GM21786 (cell line): Measurements from ENCODE around the gene FBXL16.
"Not testable (repeated sequence)": the region's sequence is repeated elsewhere in the genome, so short reads cannot be mapped to it uniquely, and the experiment has no call there.

Source experiments
- ATAC-seq: cut with Tn5 transposase; IDR thresholded peaks from one replicate; pipeline ENCODE4 v1.9.1; 2021; ENCODE audit not compliant: unreplicated experiment

FBXL16 gene

GRCh38 chr16:693766-694165, 11.8 kb downstream of the FBXL16 start:
- ATAC-seq, result no peak

DNA sequence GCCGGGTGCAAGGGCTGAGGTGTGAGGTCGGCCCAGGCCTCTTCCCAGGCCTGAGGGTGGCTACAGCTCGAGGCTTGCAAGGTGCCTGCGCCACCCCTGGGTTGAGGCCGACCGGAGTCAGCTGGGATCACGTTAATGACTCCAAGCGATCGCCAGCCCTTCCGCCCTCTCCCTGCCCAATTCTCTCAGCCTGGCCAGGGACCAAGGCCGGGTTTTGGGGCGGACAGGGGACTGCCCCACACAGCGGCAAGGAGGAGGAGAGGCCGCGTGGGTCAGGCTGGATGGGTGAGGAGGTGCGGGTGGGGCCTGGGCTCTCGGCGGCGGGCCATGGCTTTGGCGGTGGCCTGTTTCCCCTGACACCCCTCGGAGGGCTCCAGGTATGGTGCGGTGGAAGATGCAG, 12.2 kb downstream of the FBXL16 start:
- no peak for ATAC-seq

- ATAC-seq, result no peak
Measured at GRCh38 chr16:692356-693108, 13.1 kb downstream of the FBXL16 start.

DNA sequence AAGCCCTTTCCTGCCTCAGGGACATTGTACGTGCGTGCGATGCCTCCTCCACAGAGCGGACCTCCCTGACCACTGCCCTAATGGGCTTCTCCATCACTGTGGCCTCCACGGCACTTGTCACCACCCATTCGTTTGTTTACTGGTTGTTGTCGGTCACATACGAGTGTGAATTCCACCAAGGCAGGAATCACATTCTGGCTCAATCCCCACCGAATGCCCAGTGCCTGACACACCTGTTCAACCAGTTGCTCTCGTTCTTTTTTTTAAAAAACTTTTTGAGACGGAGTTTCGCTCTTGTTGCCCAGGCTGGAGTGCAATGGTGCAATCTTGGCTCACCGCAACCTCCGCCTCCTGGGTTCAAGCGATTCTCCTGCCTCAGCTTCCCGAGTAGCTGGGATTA, 14.4 kb downstream of the FBXL16 start:
- not testable (repeated sequence) for ATAC-seq

DNA sequence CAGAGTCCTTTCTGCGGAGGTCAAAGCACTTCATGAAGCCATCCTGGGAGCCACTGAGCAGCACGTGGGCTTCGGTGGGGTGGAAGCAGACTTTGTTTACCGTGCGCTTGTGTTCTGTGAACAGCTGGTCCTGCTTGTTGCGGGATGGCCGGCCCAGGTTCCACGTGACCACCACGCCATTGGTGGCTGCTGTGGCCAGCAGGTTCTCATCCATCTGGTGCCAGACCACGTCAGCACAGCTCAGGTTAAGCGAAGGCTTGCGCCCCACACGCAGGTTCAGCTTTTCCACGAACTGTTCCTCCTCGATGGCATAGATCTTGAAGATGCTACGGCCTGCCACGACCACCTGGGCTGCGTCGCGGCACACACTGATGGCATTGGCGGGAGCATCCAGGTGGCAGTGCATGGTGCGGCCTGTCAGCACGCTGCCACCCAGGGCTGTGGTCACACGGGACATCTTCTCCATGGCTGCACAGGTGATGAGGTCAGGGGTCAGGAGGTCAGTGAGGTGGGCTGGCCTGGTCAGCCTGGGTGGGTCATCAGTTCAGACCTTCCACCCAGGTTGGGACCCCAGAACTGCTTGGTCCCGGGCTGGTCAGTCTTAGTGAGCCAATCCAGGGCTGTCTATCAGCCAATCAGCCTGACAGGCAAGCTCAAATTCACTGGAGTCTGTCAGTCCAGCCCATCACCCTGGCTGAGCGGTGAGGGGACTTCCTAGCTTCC, 16.3 kb downstream of the FBXL16 start:
- no peak for ATAC-seq

DNA sequence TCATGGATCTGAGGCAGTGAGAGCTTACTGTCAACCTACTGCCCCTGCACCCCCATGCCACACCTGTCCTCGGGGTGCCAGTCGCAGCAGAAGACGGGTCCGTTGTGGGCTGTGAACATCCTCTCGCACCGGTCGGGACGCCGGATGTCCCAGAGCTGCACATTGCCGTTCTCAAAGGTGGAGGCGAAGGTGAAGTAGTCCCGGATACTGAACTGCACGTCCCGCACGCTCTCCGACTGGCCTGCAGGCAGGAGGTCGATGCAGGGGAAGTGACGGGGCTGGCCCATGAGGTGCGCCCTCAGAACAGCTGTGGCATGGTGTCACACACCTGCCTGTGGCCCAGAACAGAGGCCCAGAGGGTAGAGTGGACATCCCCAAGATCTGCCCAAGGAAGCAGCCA, 18.1 kb downstream of the FBXL16 start:
- no peak for ATAC-seq

- no peak for ATAC-seq
Measured at GRCh38 chr16:686459-687260, 18.9 kb downstream of the FBXL16 start.

- ATAC-seq, result no peak
Measured at GRCh38 chr16:685967-686366, 19.6 kb downstream of the FBXL16 start.

DNA sequence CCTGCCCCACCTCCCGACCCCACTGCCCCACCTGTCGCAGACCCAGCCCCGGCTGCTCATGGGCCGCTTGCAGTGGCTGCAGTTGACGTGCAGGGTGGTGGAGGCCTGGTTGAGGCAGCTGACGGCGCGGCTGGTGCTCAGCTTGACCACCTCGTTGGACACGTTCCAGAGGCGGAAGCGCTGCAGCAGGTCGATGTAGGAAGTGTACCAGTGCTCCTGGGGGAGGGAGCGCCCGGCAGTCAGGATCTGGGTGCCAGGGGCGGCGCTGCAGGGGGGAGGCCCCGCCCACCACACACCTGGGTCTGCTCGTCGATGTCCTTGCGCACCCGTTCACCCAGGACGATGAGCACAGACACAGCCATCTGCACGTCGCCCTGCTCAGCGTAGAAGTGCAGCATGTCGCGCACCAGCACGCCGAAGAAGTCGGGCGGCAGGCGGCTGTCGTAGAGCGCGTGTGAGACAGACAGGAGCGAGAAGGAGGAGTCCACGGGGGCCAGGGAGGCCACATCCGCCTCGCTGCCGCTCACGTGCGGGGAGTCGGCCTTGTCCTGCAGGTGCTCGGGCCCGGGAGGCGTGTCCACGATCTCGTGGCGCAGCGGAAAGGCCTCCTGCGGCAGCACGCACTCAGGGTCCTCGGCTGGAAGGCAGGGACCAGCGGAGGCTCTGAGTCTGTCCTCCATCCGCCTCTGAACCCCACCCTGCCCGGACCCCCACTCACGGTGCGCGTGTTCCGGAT, 20.5 kb downstream of the FBXL16 start:
- no peak for ATAC-seq

DNA sequence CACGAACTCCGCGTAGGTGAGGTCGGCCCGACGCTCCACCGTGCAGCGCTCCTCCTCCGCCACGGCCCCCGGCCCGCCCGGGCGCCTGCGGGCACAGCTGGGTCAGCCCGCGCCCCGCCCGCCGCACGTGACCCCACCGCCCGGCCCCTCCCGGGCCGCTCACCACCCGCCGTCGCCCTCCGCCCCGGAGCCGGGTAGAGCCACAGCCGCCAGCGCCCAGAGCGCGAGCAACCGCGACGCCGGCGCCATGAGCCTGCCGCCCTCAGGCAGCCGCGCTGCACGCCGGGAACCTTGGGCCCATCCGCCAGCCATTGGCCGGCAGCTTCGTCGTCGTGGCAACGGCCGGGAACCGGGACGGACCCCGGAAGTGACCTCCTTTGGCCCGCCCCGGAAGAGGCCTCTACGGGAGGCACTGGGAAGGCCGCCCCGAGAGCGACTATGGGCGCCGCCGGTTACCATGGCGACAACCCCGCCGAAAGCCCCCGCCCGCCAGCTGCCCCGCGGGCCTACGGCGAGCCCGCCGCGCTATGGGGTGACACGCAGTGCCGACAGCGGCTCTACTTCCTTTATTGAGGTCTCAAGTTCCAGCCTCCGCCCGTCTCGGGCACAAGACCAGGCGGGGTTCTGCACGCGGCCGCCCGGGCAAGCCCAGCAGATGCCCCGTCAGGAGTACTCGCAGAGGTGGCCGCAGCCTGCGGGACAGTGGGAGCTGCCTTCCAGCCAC, 21.4 kb downstream of the FBXL16 start, which contains the start of gene JMJD8:
TSS of gene JMJD8 (minus strand) at position 264 of the 724 bp plus-strand sequence. CDS start at position 249, 15 bp downstream.
- peak; percentile 59 for ATAC-seq

DNA sequence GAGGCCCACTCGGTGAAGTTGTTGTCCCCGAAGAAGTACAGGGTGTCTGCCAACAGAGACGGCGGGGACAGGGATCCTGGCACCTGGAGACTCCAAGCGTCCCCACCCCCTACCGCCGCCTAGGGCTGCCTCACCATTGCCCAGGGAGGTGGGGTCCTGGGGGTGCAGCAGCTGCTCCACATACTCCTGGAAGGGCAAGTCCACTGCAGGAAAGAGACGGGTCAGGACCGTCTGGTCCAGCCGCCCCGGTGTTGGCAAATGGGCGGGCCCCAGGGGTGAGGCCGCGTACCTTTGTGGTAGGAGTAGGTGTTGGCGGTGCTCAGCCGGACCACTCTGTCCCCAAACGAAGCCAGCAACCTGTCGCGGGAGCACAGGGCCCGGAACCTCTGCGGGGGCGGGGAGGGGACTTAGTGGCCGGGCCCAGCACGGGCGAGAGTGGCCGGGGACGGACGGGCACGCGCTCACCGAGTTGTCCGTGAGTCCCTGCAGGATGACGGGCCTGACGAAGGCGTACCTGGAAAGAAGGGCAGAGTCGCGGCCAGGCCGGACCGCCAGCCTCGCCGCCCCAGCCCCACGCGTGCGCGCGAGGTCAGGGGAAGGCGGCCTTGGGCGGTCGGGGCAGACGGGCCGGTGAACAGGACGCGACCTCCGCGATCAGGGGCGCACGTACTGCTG, 22.1 kb downstream of the FBXL16 start:
- ATAC-seq, result no peak

DNA sequence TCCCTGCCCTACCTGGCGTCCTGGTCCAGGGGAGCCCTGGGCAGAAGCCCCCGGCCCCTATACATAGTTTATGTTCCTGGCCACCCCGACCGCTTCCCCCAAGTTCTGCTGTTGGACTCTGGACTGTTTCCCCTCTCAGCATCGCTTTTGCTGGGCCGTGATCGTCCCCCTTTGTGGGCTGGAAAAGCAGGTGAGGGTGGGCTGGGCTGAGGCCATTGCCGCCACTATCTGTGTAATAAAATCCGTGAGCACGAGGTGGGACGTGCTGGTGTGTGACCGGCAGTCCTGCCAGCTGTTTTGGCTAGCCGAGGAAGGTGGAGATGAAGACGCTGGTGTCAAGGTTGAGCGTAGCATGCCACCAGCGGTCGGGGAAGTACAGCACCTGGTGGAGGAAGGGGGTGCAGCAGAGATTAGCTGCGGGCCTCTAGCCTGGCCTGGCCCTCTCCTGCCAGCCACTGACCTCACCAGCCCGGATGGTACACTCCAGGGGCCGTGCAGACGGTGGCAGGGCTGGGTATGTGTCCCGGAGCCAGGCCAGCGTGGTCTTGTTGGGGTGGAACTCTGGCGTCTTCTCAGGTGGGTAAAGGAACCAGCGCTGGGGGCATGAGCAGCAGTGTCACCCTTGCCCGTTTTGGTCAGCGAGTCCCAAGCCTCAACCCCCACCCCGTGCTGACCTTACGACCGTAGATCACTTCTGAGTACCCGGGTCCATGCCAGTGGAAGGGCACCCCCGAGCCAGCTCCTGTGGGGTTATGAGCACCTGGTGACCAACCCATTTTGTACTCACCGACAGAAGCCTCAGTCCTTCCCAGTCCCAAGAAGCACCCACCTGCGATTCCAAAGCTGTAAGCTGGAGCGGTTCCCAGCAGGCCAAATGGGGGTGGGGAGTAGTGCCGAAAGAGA, 22.9 kb downstream of the FBXL16 start:
- no peak for ATAC-seq

- no peak for ATAC-seq
Measured at GRCh38 chr16:681746-682427, 23.7 kb downstream of the FBXL16 start.

DNA sequence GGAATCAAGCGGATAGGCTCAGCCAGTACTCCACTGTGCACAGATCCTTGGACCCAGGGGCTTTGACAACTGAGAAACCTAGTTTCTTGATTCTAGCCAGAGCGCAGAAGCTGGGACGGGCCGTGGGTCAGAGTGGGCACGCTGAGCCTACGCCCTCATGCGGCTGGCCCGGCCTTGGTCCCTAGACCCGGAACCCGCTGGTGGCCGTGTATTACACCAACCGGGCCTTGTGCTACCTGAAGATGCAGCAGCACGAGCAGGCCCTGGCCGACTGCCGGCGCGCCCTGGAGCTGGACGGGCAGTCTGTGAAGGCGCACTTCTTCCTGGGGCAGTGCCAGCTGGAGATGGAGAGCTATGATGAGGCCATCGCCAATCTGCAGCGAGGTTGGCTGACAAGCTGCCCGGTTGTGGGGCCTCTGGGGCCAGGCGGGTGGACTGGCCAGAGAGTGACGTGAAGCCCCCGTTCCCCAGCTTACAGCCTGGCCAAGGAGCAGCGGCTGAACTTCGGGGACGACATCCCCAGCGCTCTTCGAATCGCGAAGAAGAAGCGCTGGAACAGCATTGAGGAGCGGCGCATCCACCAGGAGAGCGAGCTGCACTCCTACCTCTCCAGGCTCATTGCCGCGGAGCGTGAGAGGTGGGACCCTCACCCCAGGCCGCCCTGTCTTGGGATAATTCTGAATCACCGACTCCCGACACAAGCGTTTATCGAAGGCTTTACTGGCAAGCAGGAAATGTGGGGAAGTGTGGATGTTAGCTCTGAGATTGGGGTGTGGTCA, 24.4 kb downstream of the FBXL16 start:
- no peak for ATAC-seq

- ATAC-seq, result peak; percentile 4
Measured at GRCh38 chr16:680625-680945, 25.0 kb downstream of the FBXL16 start.

DNA sequence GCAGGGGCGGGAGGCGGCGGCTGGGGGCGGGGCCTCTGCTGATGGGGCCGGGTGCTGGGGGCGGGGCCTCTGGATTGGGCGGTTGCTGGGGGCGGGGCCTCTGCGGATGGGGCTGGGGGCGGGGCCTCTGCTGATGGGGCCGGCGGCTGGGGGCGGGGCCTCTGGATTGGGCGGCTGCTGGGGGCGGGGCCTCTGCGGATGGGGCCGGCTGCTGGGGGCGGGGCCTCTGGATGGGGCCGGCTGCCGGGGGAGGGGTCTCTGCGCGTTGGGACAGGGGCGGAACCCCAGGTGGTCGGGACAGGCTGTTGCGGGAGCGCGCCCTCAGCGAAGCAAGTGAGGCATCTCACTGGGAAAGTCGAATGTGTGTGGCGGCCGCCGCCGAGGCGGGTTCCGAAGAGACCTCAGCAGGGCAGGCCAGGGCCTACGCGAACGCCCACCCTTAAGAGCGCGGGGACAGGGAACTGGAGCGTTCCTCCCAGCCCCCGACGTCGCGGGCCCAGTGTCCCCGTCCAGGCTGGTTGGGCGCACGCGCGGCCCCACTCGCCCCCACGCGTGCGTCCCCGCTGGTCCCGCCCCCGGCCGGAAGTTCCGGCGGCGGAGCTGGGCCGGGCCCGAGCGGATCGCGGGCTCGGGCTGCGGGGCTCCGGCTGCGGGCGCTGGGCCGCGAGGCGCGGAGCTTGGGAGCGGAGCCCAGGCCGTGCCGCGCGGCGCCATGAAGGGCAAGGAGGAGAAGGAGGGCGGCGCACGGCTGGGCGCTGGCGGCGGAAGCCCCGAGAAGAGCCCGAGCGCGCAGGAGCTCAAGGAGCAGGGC, 25.6 kb downstream of the FBXL16 start, which contains the start of gene STUB1:
TSS of gene STUB1 (plus strand) at position 597 of the 811 bp plus-strand sequence. CDS start at position 713, 116 bp downstream.
- ATAC-seq, result peak; percentile 37
